ENCODE data around the gene ITGAL.
"Not testable (repeated sequence)": the region's sequence is repeated elsewhere in the genome, so short reads cannot be mapped to it uniquely, and the experiment has no call there.

ITGAL gene

GRCh38 chr16:30458561-30459394 lies 13.8 kb upstream of the ITGAL start:
- peak; percentile 91 for DNase-seq

- DNase-seq: no peak
Observed at GRCh38 chr16:30459456-30459855, 13.1 kb upstream of the ITGAL start.

GRCh38 chr16:30461426-30461825 lies 11.1 kb upstream of the ITGAL start:
- not testable (repeated sequence) for DNase-seq

GRCh38 chr16:30464078-30464477 lies 8.5 kb upstream of the ITGAL start:
- no peak for DNase-seq

GRCh38 chr16:30470170-30470512 lies 2.4 kb upstream of the ITGAL start:
- DNase-seq: no peak

GRCh38 chr16:30470632-30470995 lies 1.9 kb upstream of the ITGAL start:
- DNase-seq: no peak

- DNase-seq: peak; percentile 59
Observed at GRCh38 chr16:30473231-30474073, 910 bp downstream of the ITGAL start.

- no peak for DNase-seq
Observed at GRCh38 chr16:30474074-30474452, 1.5 kb downstream of the ITGAL start.

- no peak for DNase-seq
Observed at GRCh38 chr16:30474684-30475083, 2.1 kb downstream of the ITGAL start.

- DNase-seq: no peak
Observed at GRCh38 chr16:30476991-30477390, 4.4 kb downstream of the ITGAL start.

- not testable (repeated sequence) for DNase-seq
Observed at GRCh38 chr16:30477773-30478172, 5.2 kb downstream of the ITGAL start.

- no peak for DNase-seq
Observed at GRCh38 chr16:30478766-30479478, 6.4 kb downstream of the ITGAL start.

GRCh38 chr16:30481381-30481780 lies 8.8 kb downstream of the ITGAL start:
- DNase-seq: no peak

- DNase-seq: peak; percentile 31
Observed at GRCh38 chr16:30482366-30482765, 9.8 kb downstream of the ITGAL start.

- no peak for DNase-seq
Observed at GRCh38 chr16:30484887-30485286, 12.3 kb downstream of the ITGAL start.

GRCh38 chr16:30485818-30486436 lies 13.4 kb downstream of the ITGAL start:
- DNase-seq: no peak

GRCh38 chr16:30488764-30489605 lies 16.4 kb downstream of the ITGAL start:
- no peak for DNase-seq

- DNase-seq: no peak
Observed at GRCh38 chr16:30490210-30490609, 17.7 kb downstream of the ITGAL start.

GRCh38 chr16:30491229-30491628 lies 18.7 kb downstream of the ITGAL start:
- no peak for DNase-seq

GRCh38 chr16:30491744-30492308 lies 19.3 kb downstream of the ITGAL start:
- DNase-seq: peak; percentile 65

GRCh38 chr16:30493941-30494488 lies 21.5 kb downstream of the ITGAL start:
- no peak for DNase-seq
